HEK293T (cell line): ENCODE results near the gene GFPT1.
"Not testable (repeated sequence)": the region's sequence is repeated elsewhere in the genome, so short reads cannot be mapped to it uniquely, and the experiment has no call there.

ENCODE experiments used
- CTCF ChIA-PET: fragments of 350-600 bp; formaldehyde crosslinking; extraction: SDS; loops from one replicate; lab custom pipeline; 2021; ENCODE audit warnings: antibody characterized with exemption, inconsistent platforms; lab: Yijun Ruan, JAX
- POLR2A ChIA-PET: fragments of 350-600 bp; formaldehyde crosslinking; extraction: SDS; loops from one replicate; lab custom pipeline; 2020; ENCODE audit warnings: antibody characterized with exemption, inconsistent platforms; lab: Yijun Ruan, JAX
- DNase-seq: peaks from one replicate; pipeline ENCODE4 v3.0.0; 2012; ENCODE audit warnings: mixed read lengths; ENCODE audit errors: extremely low spot score
- ARNT ChIP-seq: fragments of 450-650 bp; IDR thresholded peaks from 2 replicates; pipeline ENCODE4 v1.6.1; 2017; ENCODE audit warnings: mild to moderate bottlenecking
- BHLHE40 ChIP-seq: fragments of 450-650 bp; IDR thresholded peaks from 2 replicates; pipeline ENCODE4 v1.6.1; 2016; ENCODE audit warnings: mild to moderate bottlenecking, moderate library complexity, borderline replicate concordance
- CTBP1 ChIP-seq: fragments of 450-650 bp; IDR thresholded peaks from 2 replicates; pipeline ENCODE4 v1.6.1; 2016; ENCODE audit warnings: borderline replicate concordance
- ELF4 ChIP-seq: fragments of 450-650 bp; IDR thresholded peaks from 2 replicates; pipeline ENCODE4 v1.6.1; 2017; ENCODE audit warnings: antibody characterized with exemption
- FOXA1 ChIP-seq: fragments of 450-650 bp; IDR thresholded peaks from 2 replicates; pipeline ENCODE4 v1.6.1; 2016; ENCODE audit warnings: mild to moderate bottlenecking
- FOXK2 ChIP-seq: fragments of 450-650 bp; IDR thresholded peaks from 2 replicates; pipeline ENCODE4 v1.6.1; 2016; ENCODE audit warnings: mild to moderate bottlenecking
- FOXM1 ChIP-seq: fragments of 450-650 bp; IDR thresholded peaks from 2 replicates; pipeline ENCODE4 v1.6.1; 2017; ENCODE audit warnings: mild to moderate bottlenecking, borderline replicate concordance
- HDGF ChIP-seq: fragments of 450-650 bp; IDR thresholded peaks from 2 replicates; pipeline ENCODE4 v1.6.1; 2017; ENCODE audit warnings: antibody characterized with exemption, borderline replicate concordance
- L3MBTL2 ChIP-seq: fragments of 450-650 bp; conservative IDR thresholded peaks from 2 replicates; pipeline ENCODE4 v1.6.1; 2016; ENCODE audit warnings: mild to moderate bottlenecking
- LEF1 ChIP-seq: fragments of 450-650 bp; IDR thresholded peaks from 2 replicates; pipeline ENCODE4 v1.6.1; 2017; ENCODE audit warnings: mild to moderate bottlenecking, borderline replicate concordance
- NFRKB ChIP-seq: fragments of 450-650 bp; IDR thresholded peaks from 2 replicates; pipeline ENCODE4 v1.6.1; 2016; ENCODE audit warnings: mild to moderate bottlenecking, moderate library complexity
- PKNOX1 ChIP-seq: fragments of 450-650 bp; IDR thresholded peaks from 2 replicates; pipeline ENCODE4 v1.6.1; 2016
- SP1 ChIP-seq: fragments of 450-650 bp; IDR thresholded peaks from 2 replicates; pipeline ENCODE4 v1.6.1; 2017
- SUZ12 ChIP-seq: fragments of 450-650 bp; IDR thresholded peaks from 2 replicates; pipeline ENCODE4 v1.6.1; 2016; ENCODE audit warnings: mild to moderate bottlenecking
- TARDBP ChIP-seq: fragments of 450-650 bp; IDR thresholded peaks from 2 replicates; pipeline ENCODE4 v1.6.1; 2016
- ZNF384 ChIP-seq: fragments of 450-650 bp; IDR thresholded peaks from 2 replicates; pipeline ENCODE4 v1.6.1; 2016

The GFPT1 gene

GRCh38 chr2:69386789-69387734, at the start of gene GFPT1:
Gene GFPT1, minus strand, starts transcription at chr2:69387227. Its CDS starts 156 bp downstream, at chr2:69387071.
- ChIA-PET CTCF (no interaction called here), POLR2A (interaction anchor here (1.0 kb wide), 1 partner anchor 9 kb away, joined by 3 read pairs; no protein-coding TSS in a partner anchor)
- TF ChIP-seq L3MBTL2 (peak; percentile 90), TARDBP (peak; percentile 61), PKNOX1 (peak; percentile 97), SUZ12 (no peak), FOXK2 (no peak), ELF4 (0 out of 2 replicates have a peak, but pooled peaks have one; percentile 28)

GRCh38 chr2:69436596-69436937, 49.5 kb upstream of the GFPT1 start:
- ChIA-PET CTCF (interaction anchor here (0.5 to 1.5 kb wide), 5 partner anchors 18 to 509 kb away, joined by 3 to 4 read pairs (median 3); no protein-coding TSS in a partner anchor), POLR2A (interaction anchor here (1.1 to 1.7 kb wide), 12 partner anchors 11 to 392 kb away, joined by 3 to 14 read pairs (median 4); no protein-coding TSS in a partner anchor)
- DNase-seq = no peak
- TF ChIP-seq FOXK2 (no peak), CTBP1 (no peak)

More at GRCh38 chr2:69386789-69387734, at the start of gene GFPT1:
- DNase-seq = peak; percentile 92

- ChIA-PET CTCF (interaction anchor here (0.9 kb wide), 1 partner anchor 59 kb away, joined by 3 read pairs; no protein-coding TSS in a partner anchor), POLR2A (no interaction called here)
- TF ChIP-seq FOXM1 (no peak), ELF4 (no peak), CTBP1 (no peak), BHLHE40 (no peak), HDGF (no peak), FOXK2 (no peak), L3MBTL2 (no peak), ZNF384 (no peak), SP1 (no peak)
- no peak for DNase-seq
These were observed 47.7 kb upstream of the GFPT1 start for GRCh38 chr2:69434753-69435152.

GRCh38 chr2:69429491-69430183, 42.6 kb upstream of the GFPT1 start:
- TF ChIP-seq FOXM1 (no peak), NFRKB (no peak), SP1 (no peak), LEF1 (no peak), CTBP1 (no peak), TARDBP (no peak), HDGF (no peak), FOXK2 (no peak)
- no peak for DNase-seq
- ChIA-PET POLR2A (no interaction called here), CTCF (no interaction called here)

- ChIA-PET CTCF (no interaction called here), POLR2A (no interaction called here)
- TF ChIP-seq SUZ12 (no peak), ELF4 (no peak), ARNT (no peak), HDGF (no peak), L3MBTL2 (no peak)
- DNase-seq = no peak
These were observed 42.0 kb upstream of the GFPT1 start for GRCh38 chr2:69428981-69429380.

- TF ChIP-seq ARNT (no peak), SUZ12 (no peak), SP1 (no peak), TARDBP (no peak), LEF1 (no peak), ELF4 (no peak), BHLHE40 (no peak), CTBP1 (no peak), FOXA1 (no peak), FOXK2 (no peak), HDGF (no peak), ZNF384 (no peak), FOXM1 (no peak), NFRKB (no peak), PKNOX1 (no peak)
- POLR2A ChIA-PET = no interaction called here
- no peak for DNase-seq
- CTCF ChIA-PET = no interaction called here
These were observed 37.4 kb upstream of the GFPT1 start for GRCh38 chr2:69424419-69424818.

- ChIA-PET POLR2A (no interaction called here), CTCF (no interaction called here)
- DNase-seq = no peak
- TF ChIP-seq NFRKB (no peak), BHLHE40 (no peak), SUZ12 (no peak), FOXM1 (no peak), ZNF384 (no peak), LEF1 (no peak), HDGF (no peak), ELF4 (no peak), TARDBP (no peak), FOXA1 (no peak), CTBP1 (no peak), ARNT (no peak), FOXK2 (no peak), L3MBTL2 (no peak), SP1 (no peak), PKNOX1 (no peak)
These were observed 35.2 kb upstream of the GFPT1 start for GRCh38 chr2:69422198-69422597.

- CTCF ChIA-PET, DNase-seq: not testable (repeated sequence)
- POLR2A ChIA-PET = interaction anchor here (0.9 kb wide), 1 partner anchor 18 kb away, joined by 3 read pairs; the partner anchor contains the start of gene NFU1
These were observed 32.1 kb upstream of the GFPT1 start for GRCh38 chr2:69419111-69419510.
